HCT116 (cell line): Measurements from ENCODE around the gene UBTD1. TPM values are rescaled to one million over a fixed set of nuclear protein-coding genes. Genes with fewer than 3 reads are reported as not detected.

Experiments used
- ATAC-seq: fragments of 200-7000 bp; cut with Tn5 transposase; 2 replicates; pipeline ENCODE4 v1.9.1; 2020; ENCODE audit warnings: mild to moderate bottlenecking, moderate library complexity
- BruUV-seq: library from RNA; stranded (reverse); fragments of 400-500 nt; replicated peaks from 2 replicates; lab custom pipeline; 2021; lab: Mats Ljungman, UMichigan
- CTCF ChIA-PET: fragments of 300-600 bp; sonication (Branson Sonifier 250); formaldehyde crosslinking; loops from one replicate; lab custom pipeline; 2021; ENCODE audit warnings: antibody characterized with exemption; lab: Charles Lee
- POLR2A ChIA-PET: fragments of 300-600, 350-600 bp; sonication (Branson Sonifier 250); formaldehyde crosslinking; loops from one replicate; lab custom pipeline; 2021; ENCODE audit warnings: antibody characterized with exemption; lab: Charles Lee
- RAD21 ChIA-PET, 2 experiments: fragments of 300-600 bp; sonication (Branson Sonifier 250); formaldehyde crosslinking; loops; one replicate each; lab custom pipeline; 2023; ENCODE audit warnings: low total read pairs in 2 of 2; ENCODE audit not compliant: uncharacterized antibody in 2 of 2, unreplicated experiment in 2 of 2, low non-redundant PET in 1 of 2; lab: Charles Lee
- DNase-seq: peaks from one replicate; pipeline ENCODE4 v3.0.0-alpha.2; 2010; ENCODE audit warnings: low read depth, low spot score
- H2AFZ ChIP-seq: fragments of 200-600 bp; shearing (Covaris generic), sonication (generic); 2 replicates; pipeline ENCODE4 v1.6.1; 2017; ENCODE audit warnings: low read depth, mixed run types, mixed read lengths, antibody characterized with exemption, low read length; ENCODE audit not compliant: poor library complexity, severe bottlenecking
- H3K27ac ChIP-seq: 2 replicates; pipeline ENCODE4 v1.5.1; 2012; ENCODE audit warnings: low read depth, low read length
- H3K27me3 ChIP-seq: fragments of 200-600 bp; sonication (generic); 2 replicates; pipeline ENCODE4 v1.6.1; 2016; ENCODE audit warnings: mixed run types, low read length, mixed read lengths; ENCODE audit not compliant: insufficient read depth
- H3K36me3 ChIP-seq, 2 experiments: fragments of 200-500 bp in 1 of 2; fragments of 200-600 bp in 1 of 2; sonication (Bioruptor generic) in 1 of 2; sonication (generic) in 1 of 2; 2 replicates each; pipeline versions ENCODE4 v1.5.1 to v1.6.1; 2014 to 2016; ENCODE audit warnings: low read length in 2 of 2, inconsistent platforms in 1 of 2, mixed read lengths in 1 of 2, mixed run types in 1 of 2; ENCODE audit not compliant: insufficient read depth in 2 of 2, control insufficient read depth in 1 of 2
- H3K4me1 ChIP-seq, 2 experiments: fragments of 200-600 bp in 1 of 2; sonication (generic) in 1 of 2; 2 replicates each; pipeline versions ENCODE4 v1.5.1 to v1.6.1; 2012 to 2017; ENCODE audit warnings: low read length in 2 of 2, inconsistent platforms in 1 of 2, mild to moderate bottlenecking in 1 of 2, mixed read lengths in 1 of 2, mixed run types in 1 of 2, moderate library complexity in 1 of 2; ENCODE audit not compliant: insufficient read depth in 2 of 2, control insufficient read depth in 1 of 2
- H3K4me2 ChIP-seq: fragments of 200-600 bp; sonication (generic); 2 replicates; pipeline ENCODE4 v1.6.1; 2017; ENCODE audit warnings: mixed run types, low read length, mixed read lengths
- H3K4me3 ChIP-seq, 2 experiments: fragments of 200-600 bp in 1 of 2; sonication (generic) in 1 of 2; replicated peaks in 1 of 2; 2 replicates each; pipeline ENCODE4 v1.5.1; 2011 to 2016; ENCODE audit warnings: low read length in 2 of 2, control low read depth in 1 of 2, low read depth in 1 of 2, mild to moderate bottlenecking in 1 of 2, mixed read lengths in 1 of 2, mixed run types in 1 of 2
- H3K79me2 ChIP-seq: fragments of 200-600 bp; sonication (generic); 2 replicates; pipeline ENCODE4 v1.6.1; 2017; ENCODE audit warnings: mild to moderate bottlenecking, mixed run types, low read length, moderate library complexity, mixed read lengths; ENCODE audit not compliant: insufficient read depth
- H3K9ac ChIP-seq: fragments of 200-600 bp; sonication (generic); 2 replicates; pipeline ENCODE4 v1.6.1; 2016; ENCODE audit warnings: low read length, mixed read lengths
- H3K9me2 ChIP-seq: fragments of 200-600 bp; sonication (generic), shearing (Covaris generic); 2 replicates; pipeline ENCODE4 v1.6.1; 2017; ENCODE audit warnings: mixed run types, mild to moderate bottlenecking, moderate library complexity; ENCODE audit not compliant: insufficient read depth
- H3K9me3 ChIP-seq, 2 experiments: fragments of 200-500 bp in 1 of 2; fragments of 200-600 bp in 1 of 2; sonication (Bioruptor generic) in 1 of 2; sonication (generic) in 1 of 2; 2 replicates each; pipeline ENCODE4 v1.6.1; 2014 to 2017; ENCODE audit warnings: low read length in 2 of 2, mixed read lengths in 2 of 2, inconsistent platforms in 1 of 2, low read depth in 1 of 2, mild to moderate bottlenecking in 1 of 2, mixed run types in 1 of 2, moderate library complexity in 1 of 2; ENCODE audit not compliant: control insufficient read depth in 1 of 2, insufficient read depth in 1 of 2
- H4K20me1 ChIP-seq: fragments of 200-600 bp; sonication (generic), shearing (Covaris generic); 2 replicates; pipeline ENCODE4 v1.6.1; 2017; ENCODE audit warnings: mixed run types, mild to moderate bottlenecking, moderate library complexity; ENCODE audit not compliant: insufficient read depth
- CBX3 ChIP-seq: IDR thresholded peaks from 2 replicates; pipeline ENCODE4 v1.6.1; 2012; ENCODE audit warnings: low read depth
- CEBPB ChIP-seq: IDR thresholded peaks from 2 replicates; pipeline ENCODE4 v1.6.1; 2012; ENCODE audit warnings: low read depth
- EGR1 ChIP-seq: IDR thresholded peaks from 2 replicates; pipeline ENCODE4 v1.6.1; 2012; ENCODE audit warnings: low read depth
- EZH2 ChIP-seq: fragments of 200-600 bp; sonication (generic); IDR thresholded peaks from 2 replicates; pipeline ENCODE4 v1.6.1; 2017; ENCODE audit warnings: antibody characterized with exemption, mixed run types
- EZH2phosphoT487 ChIP-seq: fragments of 200-600 bp; IDR thresholded peaks from 2 replicates; pipeline ENCODE4 v1.6.1; 2018; ENCODE audit warnings: antibody characterized with exemption, borderline replicate concordance
- JUND ChIP-seq: IDR thresholded peaks from 2 replicates; pipeline ENCODE4 v1.6.1; 2012
- POLR2A ChIP-seq: IDR thresholded peaks from 2 replicates; pipeline ENCODE4 v1.7.0; 2011; ENCODE audit warnings: borderline replicate concordance; ENCODE audit not compliant: insufficient read depth, insufficient read length; ENCODE audit errors: extremely low read depth
- POLR2AphosphoS5 ChIP-seq: IDR thresholded peaks from 2 replicates; pipeline ENCODE4 v1.6.1; 2011; ENCODE audit warnings: mild to moderate bottlenecking, low read depth, low read length, moderate library complexity
- RAD21 ChIP-seq: IDR thresholded peaks from 2 replicates; pipeline ENCODE4 v1.6.1; 2012; ENCODE audit warnings: low read depth, mild to moderate bottlenecking
- SIN3A ChIP-seq: IDR thresholded peaks from 2 replicates; pipeline ENCODE4 v1.6.1; 2012; ENCODE audit warnings: low read depth
- SP1 ChIP-seq: IDR thresholded peaks from 2 replicates; pipeline ENCODE4 v1.6.1; 2012; ENCODE audit warnings: low read depth
- SRF ChIP-seq: IDR thresholded peaks from 2 replicates; pipeline ENCODE4 v1.6.1; 2012; ENCODE audit warnings: low read depth
- TCF7L2 ChIP-seq: IDR thresholded peaks from 2 replicates; pipeline ENCODE4 v1.7.0; 2011; ENCODE audit warnings: borderline replicate concordance, inconsistent platforms; ENCODE audit not compliant: insufficient read depth, insufficient read length; ENCODE audit errors: extremely low read depth
- intact Hi-C: fragments of 100-400 bp; cut with micrococcal nuclease; formaldehyde crosslinking; loops from 2 replicates; pipeline ENCODE4 v1.10.0; 2022
- total RNA-seq: library from RNA; stranded (reverse); gene quantifications from one replicate; pipeline ENCODE4 v1.2.1, GENCODE V29; 2021; ENCODE audit not compliant: unreplicated experiment
- TF ChIP-seq, protein P1 (sequence below), 3 experiments: fragments of 200-600 bp in 1 of 3; sonication (generic) in 1 of 3; IDR thresholded peaks in 2 of 3; conservative IDR thresholded peaks in 1 of 3; 2 replicates each; pipeline ENCODE4 v1.5.1; 2012 to 2017; ENCODE audit warnings: low read depth in 2 of 3, low read length in 2 of 3, antibody characterized with exemption in 1 of 3, borderline replicate concordance in 1 of 3, control low read depth in 1 of 3, mild to moderate bottlenecking in 1 of 3, mixed read lengths in 1 of 3, mixed run types in 1 of 3, moderate library complexity in 1 of 3; ENCODE audit not compliant: insufficient read depth in 1 of 3
- TF ChIP-seq, protein P2 (sequence below): IDR thresholded peaks from 2 replicates; pipeline ENCODE4 v1.6.1; 2012

UBTD1 gene
- total RNA-seq, 1 experiment from 2014 or later: 12.8 TPM

DNA sequence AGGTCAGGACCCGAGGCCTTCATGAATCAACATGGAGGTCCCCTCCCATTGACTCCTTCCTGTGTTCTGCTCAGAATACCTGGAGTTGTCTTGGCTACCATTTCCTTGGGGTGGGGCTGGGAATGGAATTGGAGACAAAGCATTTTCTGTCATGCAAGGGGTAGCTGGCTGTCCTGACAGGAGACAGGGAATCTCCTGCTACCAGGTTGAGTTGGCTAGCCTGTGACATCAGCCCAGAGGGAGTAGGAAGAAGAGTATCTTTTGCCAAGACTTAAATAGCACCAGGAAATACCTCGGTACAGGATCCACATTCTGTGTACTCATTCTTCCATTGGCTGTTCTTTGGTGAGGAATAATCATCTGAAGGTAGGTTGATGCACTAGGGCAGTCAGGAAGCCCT lies 47.9 kb upstream of the UBTD1 start:
- Histone ChIP-seq H3K27ac (no peak overlapping the region), H2AFZ (no peak overlapping the region), H3K4me2 (no peak overlapping the region), H3K9me3 (no peaks in the 10 kb centered on the region), H3K36me3 (peaks cover 10 to 13% of the 10 kb centered on the region in 2 experiments; a peak in 3 of 4 replicates), H4K20me1 (no peaks in the 10 kb centered on the region), H3K4me3 (no peak overlapping the region), H3K9ac (no peak overlapping the region), H3K9me2 (no peaks in the 10 kb centered on the region), H3K4me1 (peaks cover 6 to 12% of the 10 kb centered on the region in 2 experiments), H3K79me2 (peaks cover 41% of the 10 kb centered on the region), H3K27me3 (no peaks in the 10 kb centered on the region)
- TF ChIP-seq, protein P1, sequence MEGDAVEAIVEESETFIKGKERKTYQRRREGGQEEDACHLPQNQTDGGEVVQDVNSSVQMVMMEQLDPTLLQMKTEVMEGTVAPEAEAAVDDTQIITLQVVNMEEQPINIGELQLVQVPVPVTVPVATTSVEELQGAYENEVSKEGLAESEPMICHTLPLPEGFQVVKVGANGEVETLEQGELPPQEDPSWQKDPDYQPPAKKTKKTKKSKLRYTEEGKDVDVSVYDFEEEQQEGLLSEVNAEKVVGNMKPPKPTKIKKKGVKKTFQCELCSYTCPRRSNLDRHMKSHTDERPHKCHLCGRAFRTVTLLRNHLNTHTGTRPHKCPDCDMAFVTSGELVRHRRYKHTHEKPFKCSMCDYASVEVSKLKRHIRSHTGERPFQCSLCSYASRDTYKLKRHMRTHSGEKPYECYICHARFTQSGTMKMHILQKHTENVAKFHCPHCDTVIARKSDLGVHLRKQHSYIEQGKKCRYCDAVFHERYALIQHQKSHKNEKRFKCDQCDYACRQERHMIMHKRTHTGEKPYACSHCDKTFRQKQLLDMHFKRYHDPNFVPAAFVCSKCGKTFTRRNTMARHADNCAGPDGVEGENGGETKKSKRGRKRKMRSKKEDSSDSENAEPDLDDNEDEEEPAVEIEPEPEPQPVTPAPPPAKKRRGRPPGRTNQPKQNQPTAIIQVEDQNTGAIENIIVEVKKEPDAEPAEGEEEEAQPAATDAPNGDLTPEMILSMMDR (IDR thresholded peaks at IDR 0.05 in 2 of 3, conservative IDR thresholded peaks at IDR 0.05 in 1 of 3; ENCODE audit: borderline replicate concordance in 1 of 3, insufficient read depth in 1 of 3, low read depth in 2 of 3, low read length in 2 of 3): no peak
- no peak for TF ChIP-seq POLR2A
- TF ChIP-seq SRF: no peak
- TF ChIP-seq, protein P2, sequence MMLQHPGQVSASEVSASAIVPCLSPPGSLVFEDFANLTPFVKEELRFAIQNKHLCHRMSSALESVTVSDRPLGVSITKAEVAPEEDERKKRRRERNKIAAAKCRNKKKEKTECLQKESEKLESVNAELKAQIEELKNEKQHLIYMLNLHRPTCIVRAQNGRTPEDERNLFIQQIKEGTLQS: no peak
- no peak for TF ChIP-seq RAD21
- TF ChIP-seq CEBPB: no peak
- TF ChIP-seq SP1: no peak
- no peak for TF ChIP-seq SIN3A
- no peak for TF ChIP-seq EZH2
- TF ChIP-seq POLR2AphosphoS5: no peak
- no peak for TF ChIP-seq TCF7L2
- no peak for TF ChIP-seq CBX3
- TF ChIP-seq EGR1: no peak
- TF ChIP-seq EZH2phosphoT487: no peak
- TF ChIP-seq JUND: no peak
- ChIA-PET CTCF (no interaction called here), POLR2A (no interaction called here), RAD21 (no interaction called here)
- intact Hi-C loops: no loop called here
- no peak for ATAC-seq
- no TSS peak for BruUV-seq
- DNase-seq: no peak
